GM10248 (cell line): ENCODE measurements around the gene UBE4B.

Experiments used
- CTCF ChIA-PET: fragments of 300-600 bp; sonication (Branson Sonifier 250); formaldehyde crosslinking; extraction: SDS; loops from one replicate; lab custom pipeline; 2021; ENCODE audit warnings: antibody characterized with exemption; lab: Yijun Ruan, JAX
- POLR2A ChIA-PET: fragments of 350-650 bp; sonication (Branson Sonifier 250); formaldehyde crosslinking; extraction: SDS; loops from one replicate; lab custom pipeline; 2020; ENCODE audit warnings: antibody characterized with exemption; lab: Yijun Ruan, JAX
- DNase-seq: peaks from one replicate; pipeline ENCODE4 v3.0.0; 2012; ENCODE audit errors: extremely low spot score
- CTCF ChIP-seq: IDR thresholded peaks from 2 replicates; pipeline ENCODE4 v1.5.1; 2012; ENCODE audit warnings: mild to moderate bottlenecking, low read depth; ENCODE audit errors: extremely low read depth, missing control alignments, control extremely low read depth

Gene UBE4B

GRCh38 chr1:10085076-10085475, 52.3 kb downstream of the UBE4B start:
- no peak for TF ChIP-seq CTCF
- CTCF ChIA-PET = no interaction called here
- no peak for DNase-seq
- POLR2A ChIA-PET = no interaction called here

GRCh38 chr1:10087210-10087609, 54.5 kb downstream of the UBE4B start:
- CTCF ChIA-PET = no interaction called here
- POLR2A ChIA-PET = no interaction called here
- TF ChIP-seq CTCF = no peak
- DNase-seq = no peak

GRCh38 chr1:10101929-10102328, 69.2 kb downstream of the UBE4B start:
- TF ChIP-seq CTCF = no peak
- DNase-seq = no peak
- ChIA-PET POLR2A (no interaction called here), CTCF (interaction anchor here (0.8 to 1.2 kb wide), 2 partner anchors 14 to 151 kb away, joined by 3 read pairs; no protein-coding TSS in a partner anchor)

DNA sequence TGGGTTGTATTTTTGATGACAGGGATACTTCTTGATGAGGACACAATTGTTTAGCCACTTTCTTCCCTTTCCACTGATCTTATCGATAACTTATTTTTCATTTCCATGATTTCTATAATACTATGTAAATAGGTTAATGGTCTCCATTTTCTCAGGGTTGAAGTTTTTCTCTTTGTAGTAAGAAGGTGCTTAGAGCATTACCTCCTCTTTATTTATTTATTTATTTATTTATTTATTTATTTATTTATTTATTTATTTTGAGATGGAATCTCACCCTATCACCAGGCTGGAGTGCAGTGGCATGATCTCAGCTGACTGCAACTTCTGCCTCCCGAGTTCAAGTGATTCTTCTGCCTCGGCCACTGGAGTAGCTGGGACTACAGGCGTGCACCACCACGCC, 70.4 kb downstream of the UBE4B start:
- no peak for TF ChIP-seq CTCF
- CTCF ChIA-PET = no interaction called here
- POLR2A ChIA-PET = no interaction called here
- DNase-seq = no peak

GRCh38 chr1:10104834-10105233, 72.1 kb downstream of the UBE4B start:
- POLR2A ChIA-PET = no interaction called here
- DNase-seq = no peak
- no peak for TF ChIP-seq CTCF
- CTCF ChIA-PET = no interaction called here

GRCh38 chr1:10105484-10105883, 72.7 kb downstream of the UBE4B start:
- TF ChIP-seq CTCF = no peak
- POLR2A ChIA-PET = no interaction called here
- DNase-seq = no peak
- CTCF ChIA-PET = no interaction called here

GRCh38 chr1:10106241-10106640, 73.5 kb downstream of the UBE4B start:
- TF ChIP-seq CTCF = no peak
- ChIA-PET CTCF (interaction anchor here (0.8 kb wide), 1 partner anchor 104 kb away, joined by 3 read pairs; the partner anchor contains the start of gene KIF1B), POLR2A (no interaction called here)
- no peak for DNase-seq
